ENCODE measurements around the gene SESN3.

DNA sequence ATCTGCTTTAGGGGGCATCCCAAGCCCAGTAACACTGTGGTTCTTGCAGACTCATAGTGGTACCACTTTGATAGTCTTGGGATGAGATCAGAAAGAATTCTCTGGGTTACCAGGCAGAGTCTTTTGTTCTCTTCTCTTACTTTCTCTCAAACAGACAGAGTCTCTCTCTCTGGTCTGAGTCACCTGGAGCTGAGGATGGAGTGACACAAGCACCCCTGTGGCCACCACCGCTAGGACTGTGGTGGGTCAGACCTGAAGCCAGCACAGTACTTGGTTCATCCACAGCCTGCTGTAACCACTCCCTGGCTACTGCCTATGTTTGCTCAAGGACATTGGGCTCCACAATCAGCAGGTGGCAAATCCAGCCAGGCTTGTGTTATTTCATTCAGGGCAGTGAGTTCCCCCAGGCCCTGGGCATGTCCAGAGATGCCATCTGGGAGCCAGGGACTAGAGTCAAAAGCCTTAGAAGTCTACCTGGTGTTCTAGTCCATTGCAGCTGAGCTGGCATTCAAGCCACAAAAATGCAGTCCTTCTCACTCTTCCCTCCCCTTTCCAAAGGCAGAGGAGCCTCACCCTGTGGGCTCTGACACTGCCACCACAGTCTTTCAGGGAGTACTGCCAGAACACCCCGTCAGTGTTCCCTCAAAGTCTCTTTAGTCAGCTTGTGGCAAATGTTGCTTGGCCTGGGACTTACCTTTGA is 111.5 kb downstream of the SESN3 start:
- TF ChIP-seq, protein P1, sequence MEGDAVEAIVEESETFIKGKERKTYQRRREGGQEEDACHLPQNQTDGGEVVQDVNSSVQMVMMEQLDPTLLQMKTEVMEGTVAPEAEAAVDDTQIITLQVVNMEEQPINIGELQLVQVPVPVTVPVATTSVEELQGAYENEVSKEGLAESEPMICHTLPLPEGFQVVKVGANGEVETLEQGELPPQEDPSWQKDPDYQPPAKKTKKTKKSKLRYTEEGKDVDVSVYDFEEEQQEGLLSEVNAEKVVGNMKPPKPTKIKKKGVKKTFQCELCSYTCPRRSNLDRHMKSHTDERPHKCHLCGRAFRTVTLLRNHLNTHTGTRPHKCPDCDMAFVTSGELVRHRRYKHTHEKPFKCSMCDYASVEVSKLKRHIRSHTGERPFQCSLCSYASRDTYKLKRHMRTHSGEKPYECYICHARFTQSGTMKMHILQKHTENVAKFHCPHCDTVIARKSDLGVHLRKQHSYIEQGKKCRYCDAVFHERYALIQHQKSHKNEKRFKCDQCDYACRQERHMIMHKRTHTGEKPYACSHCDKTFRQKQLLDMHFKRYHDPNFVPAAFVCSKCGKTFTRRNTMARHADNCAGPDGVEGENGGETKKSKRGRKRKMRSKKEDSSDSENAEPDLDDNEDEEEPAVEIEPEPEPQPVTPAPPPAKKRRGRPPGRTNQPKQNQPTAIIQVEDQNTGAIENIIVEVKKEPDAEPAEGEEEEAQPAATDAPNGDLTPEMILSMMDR (IDR thresholded peaks at IDR 0.05), result no peak
- no peak for TF ChIP-seq POLR2A (IDR thresholded peaks at IDR 0.05; ENCODE audit: low read depth)
